ENCODE data around the gene PRM3. TPM values are rescaled to one million over a fixed set of nuclear protein-coding genes. Genes with fewer than 3 reads are reported as not detected.
A peak's percentile ranks its signal among the peaks of the same experiment; 100 is the strongest.

Gene PRM3
- total and polyA plus RNA-seq, 2 donors (not counting 1 experiment from before 2014, with no cell fraction given), result not detected

DNA sequence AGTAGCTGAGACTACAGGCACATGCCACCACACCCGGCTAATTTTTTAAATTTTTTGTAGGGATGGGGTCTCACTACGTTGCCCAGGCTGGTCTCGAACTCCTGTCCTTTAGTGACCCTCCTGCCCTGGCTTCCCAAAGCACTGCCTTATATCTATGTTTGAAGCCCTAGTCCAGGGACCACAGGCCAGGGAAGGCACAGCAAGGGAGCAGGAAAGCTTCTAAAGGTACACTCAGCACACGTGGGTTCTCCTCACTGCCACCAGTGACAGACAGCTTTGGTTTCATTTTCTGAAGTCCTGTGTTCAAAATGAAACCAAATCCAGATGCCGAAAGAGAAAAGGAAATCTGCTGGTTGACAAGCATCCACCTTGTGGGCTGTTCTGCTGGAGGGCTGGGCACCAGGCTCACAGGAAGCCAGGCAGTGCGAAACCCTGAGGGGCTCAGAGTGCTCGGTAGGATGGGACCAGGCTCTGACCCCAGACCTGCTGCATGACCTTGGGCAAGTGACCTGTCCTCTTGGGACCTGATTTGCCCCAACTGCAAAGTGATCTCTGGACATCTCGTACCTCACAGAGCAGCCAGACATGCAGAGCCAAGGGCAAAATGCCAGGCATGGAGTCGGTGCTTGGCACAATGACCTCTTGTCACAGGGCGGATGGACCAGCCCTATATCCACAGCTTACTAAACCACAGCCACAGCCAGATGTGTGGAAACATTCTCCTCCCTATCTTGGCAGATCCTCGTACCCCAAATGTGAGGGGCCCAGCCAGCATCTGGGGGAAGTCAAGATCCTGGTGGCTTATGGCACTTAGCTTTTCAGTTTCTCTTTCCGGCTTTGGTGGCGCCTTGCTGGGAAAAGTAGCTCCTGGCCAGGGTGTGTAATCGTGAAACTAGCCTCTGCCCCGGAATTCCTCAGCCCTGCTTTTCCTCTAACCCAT lies 14.6 kb downstream of the PRM3 start:
- no peaks in the 10 kb centered on the region for H3K9me3 Mint-ChIP-seq (ENCODE audit: insufficient read depth)
- Histone ChIP-seq H2AFZ (ENCODE audit: insufficient read depth, low read depth, low read length, poor library complexity, severe bottlenecking) (peak overlapping the region; percentile 61), H3K27ac (ENCODE audit: low read length in 2 of 2) (no peak overlapping the region), H3K4me1 (ENCODE audit: control insufficient read depth in 2 of 2, insufficient read depth in 2 of 2, low read length in 2 of 2) (peaks cover 38 to 46% of the 10 kb centered on the region in 2 donors), H4K20me1 (ENCODE audit: control insufficient read depth, insufficient read depth, low read length, poor library complexity, severe bottlenecking) (peaks cover 18% of the 10 kb centered on the region), H3K4me2 (replicated peaks; ENCODE audit: low read depth, low read length, poor library complexity, severe bottlenecking) (peak overlapping the region; percentile 71), H3K27me3 (replicated peaks in 1 of 4; ENCODE audit: control extremely low read depth in 1 of 4, control insufficient read depth in 3 of 4, insufficient read depth in 4 of 4, low read length in 3 of 4) (no peaks in the 10 kb centered on the region), H3K9ac (ENCODE audit: low read length) (no peak overlapping the region), H3K79me2 (ENCODE audit: control insufficient read depth, insufficient read depth, low read length) (peaks cover 15% of the 10 kb centered on the region), H3K4me3 (ENCODE audit: control extremely low read depth in 1 of 5, extremely low read depth in 1 of 5, insufficient read depth in 1 of 5, low read depth in 2 of 5, low read length in 4 of 5) (peak overlapping the region in 4 of 5 experiments; percentile 1 to 35 (median 24)), H3K36me3 (replicated peaks in 1 of 2; ENCODE audit: control extremely low read depth in 1 of 2, control insufficient read depth in 1 of 2, extremely low read depth in 1 of 2, insufficient read depth in 2 of 2, low read length in 1 of 2) (peaks cover 0 to 2% of the 10 kb centered on the region in 2 experiments), H3K9me3 (ENCODE audit: control extremely low read depth in 1 of 3, control insufficient read depth in 2 of 3, insufficient read depth in 1 of 3, low read length in 2 of 3) (no peaks in the 10 kb centered on the region)
- DNase-seq, result peak; percentile 80
- peak overlapping the region; percentile 50 for H3K27ac Mint-ChIP-seq
- no peaks in the 10 kb centered on the region for H3K27me3 Mint-ChIP-seq
- CTCF ChIA-PET, result interaction anchor here (0.7 to 10.3 kb wide), 14 partner anchors 10 to 296 kb away, joined by 3 to 223 read pairs (median 6); partner anchors contain the start of gene TNP2
- H3K4me1 Mint-ChIP-seq, result peaks cover 38% of the 10 kb centered on the region
- no peak for TF ChIP-seq EZH2 (IDR thresholded peaks at IDR 0.05; ENCODE audit: borderline replicate concordance, insufficient read depth, low read depth, low read length, poor library complexity, severe bottlenecking)
- TF ChIP-seq, protein P1, sequence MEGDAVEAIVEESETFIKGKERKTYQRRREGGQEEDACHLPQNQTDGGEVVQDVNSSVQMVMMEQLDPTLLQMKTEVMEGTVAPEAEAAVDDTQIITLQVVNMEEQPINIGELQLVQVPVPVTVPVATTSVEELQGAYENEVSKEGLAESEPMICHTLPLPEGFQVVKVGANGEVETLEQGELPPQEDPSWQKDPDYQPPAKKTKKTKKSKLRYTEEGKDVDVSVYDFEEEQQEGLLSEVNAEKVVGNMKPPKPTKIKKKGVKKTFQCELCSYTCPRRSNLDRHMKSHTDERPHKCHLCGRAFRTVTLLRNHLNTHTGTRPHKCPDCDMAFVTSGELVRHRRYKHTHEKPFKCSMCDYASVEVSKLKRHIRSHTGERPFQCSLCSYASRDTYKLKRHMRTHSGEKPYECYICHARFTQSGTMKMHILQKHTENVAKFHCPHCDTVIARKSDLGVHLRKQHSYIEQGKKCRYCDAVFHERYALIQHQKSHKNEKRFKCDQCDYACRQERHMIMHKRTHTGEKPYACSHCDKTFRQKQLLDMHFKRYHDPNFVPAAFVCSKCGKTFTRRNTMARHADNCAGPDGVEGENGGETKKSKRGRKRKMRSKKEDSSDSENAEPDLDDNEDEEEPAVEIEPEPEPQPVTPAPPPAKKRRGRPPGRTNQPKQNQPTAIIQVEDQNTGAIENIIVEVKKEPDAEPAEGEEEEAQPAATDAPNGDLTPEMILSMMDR (IDR thresholded peaks at IDR 0.05), result no peak
- POLR2A ChIA-PET, result interaction anchor here (0.6 to 5.8 kb wide), 7 partner anchors 36 to 170 kb away, joined by 3 to 89 read pairs (median 5); no protein-coding TSS in a partner anchor
- 27% methylated on average over 13 of the region's 15 CpGs for WGBS (ENCODE audit: insufficient coverage)
- ATAC-seq (ENCODE audit: low read depth), result no peak
- intact Hi-C loops (cut with micrococcal nuclease), result loop anchor here (5.0 to 10.0 kb wide), 4 partner anchors 182 to 656 kb away; partner anchors contain the start of genes GSPT1 and NUBP1
- peak overlapping the region; percentile 64 for H3K4me3 Mint-ChIP-seq

All from B cell (primary cell).